Activated naive CD4-positive, alpha-beta T cell treated with anti-CD3 and anti-CD28 coated beads, Interleukin-2, amount 50 U/mL, for 24 hours (primary cell): ENCODE results near the gene SHE.

Experiments
- H3K27ac Mint-ChIP-seq: one replicate; pipeline ENCODE4 v1.8.0; 2021; ENCODE audit warnings: mild to moderate bottlenecking, mixed read lengths
- H3K27me3 Mint-ChIP-seq: one replicate; pipeline ENCODE4 v1.8.0; 2021; ENCODE audit warnings: mixed read lengths
- H3K36me3 Mint-ChIP-seq: one replicate; pipeline ENCODE4 v1.8.0; 2021; ENCODE audit warnings: mixed read lengths
- H3K4me1 Mint-ChIP-seq: one replicate; pipeline ENCODE4 v1.8.0; 2021; ENCODE audit warnings: mixed read lengths
- H3K4me3 Mint-ChIP-seq: one replicate; pipeline ENCODE4 v1.8.0; 2021; ENCODE audit warnings: mild to moderate bottlenecking, mixed read lengths
- H3K9me3 Mint-ChIP-seq: one replicate; pipeline ENCODE4 v1.8.0; 2021; ENCODE audit warnings: mixed read lengths

Gene SHE

DNA sequence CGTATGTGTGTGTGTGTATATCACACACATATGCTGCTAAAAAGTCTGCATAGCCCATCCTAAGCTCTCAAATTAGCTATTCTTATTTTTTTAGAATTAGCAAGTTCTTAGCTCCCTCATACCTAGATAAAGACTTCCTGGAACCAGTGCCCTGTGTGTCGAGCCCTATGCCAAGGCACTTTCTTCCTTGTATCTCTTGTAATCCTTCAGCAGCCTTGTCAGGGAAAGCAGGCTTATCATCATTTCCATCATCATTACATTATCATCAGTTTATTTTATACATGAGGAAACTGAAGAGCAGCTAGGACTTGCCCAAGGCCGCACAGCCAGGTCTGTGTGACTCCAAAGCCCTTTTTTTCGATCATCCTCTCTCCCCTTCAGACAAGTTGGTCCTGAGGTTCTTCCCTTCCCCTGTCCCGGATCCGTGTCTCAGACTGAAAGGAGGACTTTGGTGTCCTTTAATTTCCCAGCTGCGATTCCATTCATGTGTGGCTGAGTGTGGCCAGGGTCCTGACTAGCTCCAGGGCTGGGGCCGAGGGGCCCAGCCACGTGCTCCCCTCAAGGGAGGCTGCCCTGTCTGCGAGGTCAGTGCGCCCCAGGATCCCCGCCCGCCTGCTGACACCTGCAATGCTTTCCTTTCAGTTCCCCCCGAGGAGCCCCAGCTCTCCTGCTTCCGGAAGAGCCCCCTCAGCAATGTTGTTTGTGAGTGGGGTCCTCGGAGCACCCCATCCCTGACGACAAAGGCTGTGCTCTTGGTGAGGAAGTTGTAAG lies 72.2 kb downstream of the SHE start:
- Mint-ChIP-seq H3K9me3 (no peaks in the 10 kb centered on the region), H3K27me3 (no peaks in the 10 kb centered on the region), H3K4me3 (no peak overlapping the region), H3K27ac (peak overlapping the region; percentile 6), H3K4me1 (peaks cover 63% of the 10 kb centered on the region), H3K36me3 (peaks cover 6% of the 10 kb centered on the region)
